Aorta (tissue), 5 donors: ENCODE data around the gene U2AF1L4. TPM values are rescaled to one million over a fixed set of nuclear protein-coding genes. Genes with fewer than 3 reads are reported as not detected.
A peak's percentile ranks its signal among the peaks of the same experiment; 100 is the strongest.

ENCODE experiments used
- ATAC-seq: fragments of 200-7000 bp; cut with Tn5 transposase; one replicate; pipeline ENCODE4 v1.9.1; 2022; ENCODE audit warnings: moderate library complexity; ENCODE audit not compliant: low FRiP score
- DNase-seq, 2 donors: peaks; one replicate each; pipeline ENCODE4 v3.0.0-alpha.2; 2020
- H3K27ac ChIP-seq, 2 donors: one replicate each; pipeline ENCODE4 v1.5.1; 2013; ENCODE audit warnings: low read length in 2 of 2, mild to moderate bottlenecking in 2 of 2, moderate library complexity in 2 of 2, control low read depth in 1 of 2, inconsistent platforms in 1 of 2, low read depth in 1 of 2
- H3K27me3 ChIP-seq, 2 donors: one replicate each; pipeline ENCODE4 v1.6.1; 2013; ENCODE audit warnings: control low read depth in 1 of 2, low read length in 1 of 2, mild to moderate bottlenecking in 1 of 2, moderate library complexity in 1 of 2; ENCODE audit not compliant: insufficient read depth in 2 of 2, control insufficient read depth in 1 of 2
- H3K36me3 ChIP-seq, 2 donors: one replicate each; pipeline ENCODE4 v1.6.1; 2013; ENCODE audit warnings: control low read depth in 1 of 2, low read length in 1 of 2, mild to moderate bottlenecking in 1 of 2; ENCODE audit not compliant: insufficient read depth in 2 of 2, control insufficient read depth in 1 of 2
- H3K4me1 ChIP-seq, 2 donors: one replicate each; pipeline ENCODE4 v1.6.1; 2013; ENCODE audit warnings: low read length in 2 of 2, control low read depth in 1 of 2, mild to moderate bottlenecking in 1 of 2, moderate library complexity in 1 of 2; ENCODE audit not compliant: insufficient read depth in 2 of 2, control insufficient read depth in 1 of 2
- H3K4me3 ChIP-seq, 2 donors: one replicate each; pipeline ENCODE4 v1.5.1; 2013; ENCODE audit warnings: low read length in 2 of 2, control low read depth in 1 of 2, mild to moderate bottlenecking in 1 of 2
- H3K9me3 ChIP-seq: one replicate; pipeline ENCODE4 v1.6.1; 2013; ENCODE audit warnings: mild to moderate bottlenecking, low read length; ENCODE audit not compliant: control insufficient read depth
- WGBS, 2 donors: extraction: QIAGEN DNeasy Blood & Tissue Kit; methylation state at CpG; one replicate each; pipeline ENCODE4 v1.1.7; 2013; 5-methylcytosine and 5-hydroxymethylcytosine counted together
- intact Hi-C, 2 donors: fragments of 100-400 bp; cut with DNase I; formaldehyde crosslinking; loops; one replicate each; pipeline versions ENCODE4 v1.14.2 to v1.15.0; 2022
- polyA plus RNA-seq, 2 donors: library from polyadenylated mRNA; stranded (reverse); fragments of 200-250 nt; gene quantifications; one replicate each; pipeline ENCODE4 v1.2.3, GENCODE V29; 2013
- total RNA-seq, 2 donors: library from RNA; stranded (reverse); fragmentation: NEBNext Ultra II Directional; extraction: Animal tissue kit (Norgen Biotek cat#: 25700); gene quantifications; one replicate each; pipeline ENCODE4 v1.2.1, GENCODE V29; 2021
- donor health status: healthy with polysubstance abuse.
- donor health status: Bipolar disorder and iron deficiency.
- donor health status: DM: no; HTN: no; CAD: no.
- donor health status: DM: no; HTN: no; CAD: no.
- donor health status: DM: yes; HTN: yes; CAD: no.

U2AF1L4 gene
- total and polyA plus RNA-seq, 4 donors: 14.8 to 70.4 (median 23.3) TPM

GRCh38 chr19:35746531-35746930, 1.3 kb upstream of the U2AF1L4 start:
- H3K4me1 ChIP-seq: no peaks in the 10 kb centered on the region

GRCh38 chr19:35746087-35746462, 857 bp upstream of the U2AF1L4 start:
- H3K27ac ChIP-seq: peak overlapping the region in 1 of 2 donors; percentile 22
- DNase-seq (no peak), ATAC-seq (no peak)
- no peaks in the 10 kb centered on the region for H3K4me1 ChIP-seq
- 1 to 5% methylated on average over 4 of the region's 4 CpGs for WGBS, 2 donors
- H3K4me3 ChIP-seq: peak overlapping the region; percentile 50 to 67
- no peaks in the 10 kb centered on the region for H3K27me3 ChIP-seq
- no peaks in the 10 kb centered on the region for H3K36me3 ChIP-seq
- intact Hi-C loops: loop anchor here in 1 of 2 donors (5.0 to 10.0 kb wide), 2 partner anchors 186 to 399 kb away; partner anchors contain the start of gene CAPNS1
- no peaks in the 10 kb centered on the region for H3K9me3 ChIP-seq

More at GRCh38 chr19:35746531-35746930, 1.3 kb upstream of the U2AF1L4 start:
- intact Hi-C loops: loop anchor here in 1 of 2 donors (5.0 to 10.0 kb wide), 2 partner anchors 186 to 398 kb away; partner anchors contain the start of gene CAPNS1
- Histone ChIP-seq H3K36me3 (no peaks in the 10 kb centered on the region), H3K9me3 (no peaks in the 10 kb centered on the region), H3K4me3 (no peak overlapping the region), H3K27me3 (no peaks in the 10 kb centered on the region), H3K27ac (no peak overlapping the region)
- WGBS, 2 donors: 90% methylated on average over 5 of the region's 5 CpGs
- DNase-seq: no peak
- ATAC-seq: no peak

- peak; percentile 97 for DNase-seq
- 6% methylated on average over 40 to 41 of the region's 41 CpGs for WGBS, 2 donors
- Histone ChIP-seq H3K27ac (peak overlapping the region; percentile 97), H3K36me3 (no peaks in the 10 kb centered on the region), H3K4me3 (peak overlapping the region; percentile 81 to 93), H3K4me1 (no peaks in the 10 kb centered on the region), H3K27me3 (no peaks in the 10 kb centered on the region), H3K9me3 (no peaks in the 10 kb centered on the region)
- peak; percentile 91 for ATAC-seq
- intact Hi-C loops: loop anchor here (2.0 to 10.0 kb wide), 3 partner anchors 186 to 400 kb away; partner anchors contain the start of gene CAPNS1 (in 1 of the 2)
Observed at GRCh38 chr19:35744430-35745327, 539 bp downstream of the U2AF1L4 start.

GRCh38 chr19:35743640-35744429, 1.4 kb downstream of the U2AF1L4 start:
- ATAC-seq: no peak
- 87 to 88% methylated on average over 19 of the region's 19 CpGs for WGBS, 2 donors
- Histone ChIP-seq H3K9me3 (no peaks in the 10 kb centered on the region), H3K4me3 (no peak overlapping the region), H3K36me3 (peaks cover 0 to under 1% of the 10 kb centered on the region in 2 donors), H3K4me1 (no peaks in the 10 kb centered on the region), H3K27ac (no peak overlapping the region), H3K27me3 (no peaks in the 10 kb centered on the region)
- intact Hi-C loops: loop anchor here (2.0 to 10.0 kb wide), 2 partner anchors 187 to 401 kb away; partner anchors contain the start of gene CAPNS1 (in 1 of the 2)
- peak in 1 of 2 donors; percentile 68 for DNase-seq

- H3K9me3 ChIP-seq: no peaks in the 10 kb centered on the region
- H3K4me3 ChIP-seq: no peak within 1 kb of the TSS
- H3K27me3 ChIP-seq: no peaks in the 10 kb centered on the region
- H3K36me3 ChIP-seq: peaks cover 2 to 5% of the 10 kb centered on the region in 2 donors
- ATAC-seq (no peak), DNase-seq (peak in 1 of 2 donors; percentile 76)
- H3K27ac ChIP-seq: no peak within 1 kb of the TSS
- no peaks in the 10 kb centered on the region for H3K4me1 ChIP-seq
- intact Hi-C loops: loop anchor here in 1 of 2 donors (10.0 kb wide), 1 partner anchor 403 kb away; the partner anchor contains the start of gene CAPNS1
- WGBS, 2 donors: 82 to 85% methylated on average over 9 of the region's 9 CpGs
Observed at GRCh38 chr19:35742121-35742724, 3.0 kb downstream of the U2AF1L4 start, which contains the start of gene IGFLR1. TSS of gene IGFLR1 (minus strand) at chr19:35742452. CDS start at chr19:35741180, 1,272 bp downstream.

- no peak for ATAC-seq
- intact Hi-C loops: loop anchor here in 1 of 2 donors (10.0 kb wide), 1 partner anchor 404 kb away; the partner anchor contains the start of gene CAPNS1
Observed at GRCh38 chr19:35741203-35741515, 4.1 kb downstream of the U2AF1L4 start.

GRCh38 chr19:35740423-35741202, 4.6 kb downstream of the U2AF1L4 start:
- peaks cover 2 to 5% of the 10 kb centered on the region in 2 donors for H3K36me3 ChIP-seq
- peak; percentile 93 for ATAC-seq
- intact Hi-C loops: loop anchor here in 1 of 2 donors (10.0 kb wide), 1 partner anchor 404 kb away; the partner anchor contains the start of gene CAPNS1
- peak overlapping the region in 1 of 2 donors; percentile 79 for H3K27ac ChIP-seq
- H3K4me1 ChIP-seq: no peaks in the 10 kb centered on the region
- no peaks in the 10 kb centered on the region for H3K9me3 ChIP-seq
- WGBS, 2 donors: 0% methylated on average over 53 to 63 of the region's 63 CpGs
- peak; percentile 99 for DNase-seq
- H3K4me3 ChIP-seq: peak overlapping the region; percentile 32 to 59
- no peaks in the 10 kb centered on the region for H3K27me3 ChIP-seq

More at GRCh38 chr19:35741203-35741515, 4.1 kb downstream of the U2AF1L4 start:
- WGBS, 2 donors: 1 to 3% methylated on average over 12 of the region's 12 CpGs
- no peak for DNase-seq
- H3K4me3 ChIP-seq: peak overlapping the region; percentile 31 to 59
- no peaks in the 10 kb centered on the region for H3K27me3 ChIP-seq
- H3K36me3 ChIP-seq: peaks cover 2 to 5% of the 10 kb centered on the region in 2 donors
- no peaks in the 10 kb centered on the region for H3K4me1 ChIP-seq
- H3K9me3 ChIP-seq: no peaks in the 10 kb centered on the region
- H3K27ac ChIP-seq: peak overlapping the region in 1 of 2 donors; percentile 79
